Stimulated activated CD4-positive, alpha-beta T cell treated with anti-CD3 and anti-CD28 coated beads, Interleukin-12 subunit alpha, Interleukin-12 subunit beta, amount 100 ng/mL, for 24 hours (primary cell): ENCODE results near the gene CRIP2.

Experiments
- DNase-seq, 2 experiments: peaks; one replicate each; pipeline ENCODE4 v3.0.0-alpha.2; 2020; ENCODE audit warnings: low read depth in 2 of 2

The CRIP2 gene

DNA sequence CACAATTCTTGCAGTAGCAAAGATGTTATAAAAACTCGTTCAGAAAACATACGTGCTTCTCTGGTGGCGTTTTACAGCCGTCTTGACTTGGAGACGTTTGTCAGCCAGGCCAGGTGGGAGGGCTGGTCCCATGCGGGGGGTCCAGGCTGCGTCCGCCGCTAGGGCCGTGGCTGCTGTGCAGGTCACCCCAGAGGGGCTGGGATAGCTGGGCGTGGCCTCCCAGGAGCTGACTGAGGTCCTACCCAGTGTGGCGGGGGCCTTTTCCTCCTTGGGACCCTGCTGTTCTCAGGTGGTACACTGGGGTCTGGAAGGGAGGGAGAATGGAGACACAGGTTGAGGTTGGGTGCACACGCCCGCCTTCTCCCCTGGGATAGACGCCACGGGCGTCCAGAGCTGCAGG, 29.8 kb upstream of the CRIP2 start:
- no peak for DNase-seq

DNA sequence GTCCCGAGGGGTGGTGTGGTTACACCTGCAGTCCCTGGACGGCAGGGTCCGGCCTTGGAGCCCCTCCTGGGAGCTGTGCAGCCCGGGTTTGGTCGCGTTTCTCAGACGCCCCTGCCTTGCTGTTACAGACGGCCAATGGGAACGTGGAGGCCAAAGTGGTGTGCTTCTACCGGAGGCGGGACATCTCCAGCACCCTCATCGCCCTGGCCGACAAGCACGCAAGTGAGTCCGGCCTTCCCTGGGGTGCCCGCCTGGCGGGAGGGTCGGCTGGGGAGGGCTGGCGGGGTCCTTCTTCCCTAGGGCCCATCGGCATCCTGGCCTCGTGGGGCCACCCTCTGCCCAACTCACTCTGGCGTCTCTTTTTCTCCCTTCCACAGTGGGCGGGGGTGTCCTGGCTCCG, 29.3 kb upstream of the CRIP2 start:
- DNase-seq = no peak

DNA sequence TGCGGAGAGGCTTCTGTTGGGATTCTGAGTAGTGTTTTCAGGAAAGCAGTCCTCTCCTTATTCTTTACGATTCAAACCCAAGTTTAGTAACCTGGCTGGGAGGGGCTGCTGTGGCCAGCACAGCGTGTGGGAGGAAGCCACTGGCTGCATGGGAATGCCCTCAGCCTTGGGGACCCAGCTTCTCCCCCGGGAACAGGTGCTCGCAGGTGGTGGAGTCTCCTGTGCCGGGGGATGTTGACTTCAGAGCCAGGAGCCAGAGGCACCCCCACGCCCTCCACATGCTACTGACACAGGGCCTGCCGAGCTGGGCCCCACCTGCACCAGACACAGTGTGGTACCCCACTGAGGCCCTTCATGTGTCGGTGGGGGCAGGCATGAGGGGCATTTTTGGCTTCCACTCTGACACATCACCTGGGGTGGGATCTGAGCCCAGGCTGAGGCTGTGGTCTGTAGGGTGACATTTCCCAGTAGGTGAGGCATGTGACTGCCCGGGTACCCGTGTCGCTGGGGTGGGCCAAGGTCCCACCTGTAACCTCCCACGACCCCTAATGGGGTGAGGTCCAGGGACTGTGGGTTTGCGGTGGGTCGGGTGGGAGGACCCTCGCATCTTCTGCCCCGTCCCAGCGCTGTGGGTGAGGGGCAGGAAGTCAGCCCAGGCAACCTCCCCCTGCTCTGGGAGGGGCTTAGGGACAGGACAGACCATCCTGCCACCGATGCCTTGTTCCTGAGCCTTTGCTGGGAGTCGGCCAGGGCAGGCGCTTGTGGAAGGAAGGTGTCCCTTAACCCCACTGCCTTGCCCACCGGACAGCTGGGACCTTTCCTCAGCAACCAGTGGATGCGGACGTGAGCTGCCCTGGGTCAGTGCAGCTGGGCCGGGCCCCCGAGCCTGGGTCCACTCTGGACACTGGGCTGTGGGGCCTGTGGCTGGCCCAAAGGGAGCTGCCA, 28.4 kb upstream of the CRIP2 start:
- no peak for DNase-seq

DNA sequence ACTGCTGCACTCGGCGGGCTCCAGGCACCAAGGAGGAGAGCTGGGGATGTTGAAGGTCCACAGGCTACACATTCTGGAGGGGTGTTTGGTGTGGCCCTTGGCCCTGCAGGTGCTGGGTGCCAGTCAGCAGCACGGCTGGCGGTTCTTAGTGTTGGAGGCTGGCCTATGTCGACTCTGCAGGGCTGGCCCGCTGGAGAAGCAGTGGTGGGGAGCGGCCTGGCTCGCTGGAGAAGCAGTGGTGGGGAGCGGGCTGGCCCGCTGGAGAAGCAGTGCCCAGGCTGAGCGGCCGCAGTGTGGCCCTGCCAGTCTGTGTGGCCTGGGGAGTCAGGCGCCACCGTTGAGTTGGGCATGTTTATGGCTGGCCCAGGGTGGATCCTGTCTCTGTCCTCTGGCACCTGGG, 27.6 kb upstream of the CRIP2 start:
- DNase-seq = no peak

DNA sequence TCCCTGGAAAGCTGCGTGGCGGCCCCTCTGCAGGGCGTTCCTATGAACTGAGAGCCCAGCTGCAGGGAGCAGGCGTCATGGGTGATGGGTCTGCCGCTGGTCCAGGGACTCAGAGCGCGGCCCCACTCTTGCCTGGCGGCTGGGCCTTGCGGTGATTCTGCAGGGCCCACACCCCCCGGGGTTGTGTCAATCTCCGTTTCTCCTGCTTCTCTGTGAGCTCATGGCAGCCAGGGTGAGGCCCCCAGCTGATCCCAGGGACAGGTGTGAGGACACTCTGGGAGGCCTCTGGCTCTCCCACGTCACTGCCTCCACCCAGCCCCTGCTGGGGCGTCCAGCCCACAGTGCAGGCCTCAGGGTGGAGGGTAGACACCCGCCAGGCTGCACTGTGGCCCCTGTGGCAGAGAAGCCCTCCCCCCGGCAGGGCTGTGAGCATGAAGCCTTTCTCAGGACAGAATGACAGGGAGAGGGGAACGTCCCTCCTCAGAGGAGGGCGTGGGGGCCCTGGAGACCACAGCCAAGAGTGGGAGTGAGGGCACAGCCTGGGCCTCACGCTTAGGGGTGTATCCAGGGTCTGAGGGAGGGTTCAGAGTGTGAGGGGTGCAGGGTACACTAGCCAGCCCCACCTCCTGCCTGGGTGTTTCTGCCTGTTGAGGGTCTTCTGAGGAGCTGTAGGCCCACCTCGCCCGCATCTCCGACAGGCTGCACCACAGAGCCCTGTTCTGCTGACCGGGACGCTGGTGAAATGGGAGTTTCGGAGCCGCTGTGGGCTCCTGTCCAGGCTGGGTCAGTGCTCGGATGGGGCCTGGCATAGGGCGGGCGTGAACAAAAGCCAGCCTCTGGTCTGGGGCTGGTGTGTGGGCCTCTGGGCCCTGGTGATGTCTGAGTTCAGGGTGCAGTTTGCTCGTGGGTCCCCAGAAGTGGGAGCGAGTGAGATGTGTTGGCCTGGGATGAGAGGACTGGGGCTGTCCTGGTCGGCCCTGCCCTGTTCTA, 26.7 kb upstream of the CRIP2 start:
- no peak for DNase-seq

- peak; percentile 20 to 55 for DNase-seq
Measured at GRCh38 chr14:105448706-105449111, 25.9 kb upstream of the CRIP2 start.

- DNase-seq = no peak
Measured at GRCh38 chr14:105449276-105450122, 25.1 kb upstream of the CRIP2 start.

GRCh38 chr14:105450123-105450505, 24.5 kb upstream of the CRIP2 start:
- no peak for DNase-seq

GRCh38 chr14:105450864-105451720, 23.5 kb upstream of the CRIP2 start:
- DNase-seq = no peak

GRCh38 chr14:105452963-105453362, 21.7 kb upstream of the CRIP2 start:
- no peak for DNase-seq

- no peak for DNase-seq
Measured at GRCh38 chr14:105453847-105454246, 20.8 kb upstream of the CRIP2 start.

DNA sequence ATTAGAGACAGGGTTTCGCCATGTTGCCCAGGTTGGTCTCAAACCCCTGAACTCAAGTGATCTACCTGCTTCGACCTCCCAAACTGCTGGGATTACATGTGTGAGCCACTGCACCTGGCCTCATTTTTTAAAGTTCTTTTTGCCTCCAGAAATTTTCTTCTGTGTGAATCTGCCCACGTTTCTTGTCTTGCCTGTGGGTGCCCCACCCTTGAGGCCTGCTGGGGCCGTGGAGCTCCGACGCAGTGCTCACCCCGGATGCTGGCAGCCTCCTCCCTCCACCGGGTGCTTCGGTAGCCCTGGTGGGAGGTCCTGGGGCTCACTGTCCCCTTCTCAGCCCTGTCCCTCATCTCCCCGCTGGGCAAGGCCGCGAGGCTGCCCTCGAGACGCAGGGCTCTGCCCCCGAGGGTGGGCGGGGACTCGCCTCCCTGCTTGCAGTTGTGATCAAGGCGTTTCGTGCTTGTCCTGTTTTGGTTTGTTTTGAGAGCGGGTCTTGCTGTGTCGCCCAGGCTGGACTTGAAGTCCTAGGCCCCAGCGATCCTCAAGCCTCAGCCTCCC, 19.5 kb upstream of the CRIP2 start:
- no peak for DNase-seq

DNA sequence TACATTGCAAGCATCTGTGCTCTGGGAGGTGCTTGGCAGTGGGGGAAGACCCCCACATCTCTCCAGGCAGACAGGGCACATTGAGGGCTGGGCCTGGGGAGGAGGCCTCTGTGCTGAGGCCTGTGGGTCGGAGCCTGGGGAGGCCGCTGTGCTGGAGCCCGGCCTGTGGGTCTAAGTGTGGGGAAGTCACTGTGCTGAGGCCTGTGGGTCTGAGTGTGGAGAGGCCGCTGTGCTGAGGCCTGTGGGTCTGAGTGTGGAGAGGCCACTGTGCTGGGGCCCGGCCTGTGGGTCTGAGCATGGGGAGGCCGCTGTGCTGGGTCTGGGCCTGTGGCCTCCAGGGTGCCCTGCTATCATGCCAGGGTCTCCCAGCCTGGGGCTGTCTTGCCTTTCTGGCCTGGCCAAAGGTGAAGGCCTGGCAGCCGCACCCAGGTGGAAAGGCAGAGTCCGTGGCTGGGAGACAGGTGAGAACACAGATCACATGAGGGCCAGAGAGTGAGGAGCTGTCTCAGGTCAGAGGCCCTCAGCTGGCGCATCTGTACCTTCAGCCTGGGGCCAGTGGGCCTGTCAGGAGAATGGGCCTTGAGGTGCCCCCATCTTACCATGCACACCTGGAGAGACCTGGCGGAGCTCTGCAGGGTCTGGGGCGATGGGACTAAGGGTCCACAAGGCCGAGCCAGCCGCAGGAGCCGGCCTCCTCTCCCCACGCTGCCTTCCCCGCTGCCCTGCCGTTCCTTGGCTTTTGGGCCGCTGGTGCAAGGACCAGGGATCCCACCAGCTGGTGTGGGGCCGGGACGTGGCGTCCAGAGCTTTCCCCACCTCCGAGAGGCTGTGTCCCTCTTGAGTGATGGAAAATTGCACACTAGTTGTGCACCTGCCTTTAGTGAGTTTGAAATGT, 18.6 kb upstream of the CRIP2 start:
- DNase-seq = no peak

DNA sequence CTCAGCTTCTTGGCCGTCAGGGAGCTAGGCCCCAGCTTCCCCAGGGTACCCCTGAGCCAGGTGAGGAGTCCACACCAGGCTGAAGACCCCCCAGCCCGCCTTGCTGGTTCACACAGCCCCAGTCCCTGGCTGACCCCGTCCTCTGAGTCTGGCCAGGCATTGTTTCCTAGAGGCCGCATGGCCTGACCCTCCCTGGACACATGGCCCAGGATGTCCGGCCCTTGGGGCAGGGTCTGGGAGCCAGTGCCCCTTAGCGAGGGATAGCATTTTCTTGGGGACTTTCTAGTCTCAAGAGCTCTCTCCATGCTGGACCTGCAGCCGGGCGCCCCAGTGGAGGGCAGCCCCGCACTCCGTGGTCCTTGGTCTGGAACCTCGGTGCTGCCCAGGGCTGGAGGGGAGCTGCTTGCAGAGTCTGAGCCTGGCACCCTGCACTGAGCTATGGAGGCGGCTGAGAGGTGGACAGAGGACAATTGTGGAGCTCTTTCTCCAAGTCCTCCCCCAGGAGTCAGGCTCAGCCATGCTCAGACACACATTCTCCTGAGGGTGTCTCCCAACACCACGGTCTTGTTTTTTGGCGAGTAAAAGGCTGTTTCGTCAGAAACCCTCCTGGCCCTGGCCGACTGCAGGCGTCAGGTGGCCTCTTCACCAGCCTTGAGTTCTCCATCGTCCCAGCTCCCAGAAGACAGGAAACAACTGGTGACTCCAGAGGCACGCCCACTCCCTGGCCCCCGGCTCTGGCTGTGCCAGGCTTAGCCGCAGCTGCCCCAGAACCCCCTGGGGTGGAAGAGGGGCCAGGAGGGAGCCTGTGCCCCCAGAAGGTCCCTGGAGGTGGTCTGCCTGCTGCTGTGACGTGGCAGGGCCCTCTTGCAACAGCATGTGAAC, 17.6 kb upstream of the CRIP2 start:
- DNase-seq = no peak

- DNase-seq = no peak
Measured at GRCh38 chr14:105458010-105458409, 16.6 kb upstream of the CRIP2 start.

GRCh38 chr14:105458571-105458970, 16.1 kb upstream of the CRIP2 start:
- no peak for DNase-seq

DNA sequence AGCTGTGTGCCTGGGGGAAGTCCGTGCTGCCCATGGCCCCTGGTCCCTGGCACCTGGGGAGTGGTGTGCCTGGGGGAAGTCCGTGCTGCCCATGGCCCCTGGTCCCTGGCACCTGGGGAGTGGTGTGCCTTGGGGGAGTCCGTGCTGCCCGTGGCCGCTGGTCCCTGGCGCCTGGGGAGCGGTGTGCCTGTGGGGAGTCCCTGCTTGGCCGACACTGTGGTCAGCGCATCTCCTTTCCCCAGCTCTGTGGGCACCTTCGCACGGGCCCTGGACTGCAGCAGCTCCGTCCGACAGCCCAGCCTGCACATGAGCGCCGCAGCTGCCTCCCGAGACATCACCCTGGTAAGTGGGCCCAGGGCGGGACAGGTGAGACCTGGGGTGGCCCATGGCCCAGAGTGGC, 14.5 kb upstream of the CRIP2 start:
- DNase-seq = no peak

- DNase-seq = no peak
Measured at GRCh38 chr14:105460616-105461015, 14.0 kb upstream of the CRIP2 start.
